Stomach smooth muscle (tissue), 2 donors: ENCODE results near the gene PGLYRP3.

Experiments
- H3K27ac ChIP-seq: one replicate; pipeline ENCODE4 v1.7.0; 2013; ENCODE audit warnings: mild to moderate bottlenecking, low read length, inconsistent platforms
- H3K27me3 ChIP-seq, 2 donors: one replicate each; pipeline ENCODE4 v1.7.0; 2013; ENCODE audit warnings: low read length in 2 of 2; ENCODE audit not compliant: insufficient read depth in 2 of 2, control insufficient read depth in 1 of 2
- H3K36me3 ChIP-seq, 2 donors: one replicate each; pipeline ENCODE4 v1.7.0; 2013; ENCODE audit warnings: low read length in 2 of 2; ENCODE audit not compliant: control insufficient read depth in 2 of 2, insufficient read depth in 2 of 2
- H3K4me1 ChIP-seq: one replicate; pipeline ENCODE4 v1.7.0; 2013; ENCODE audit warnings: low read length; ENCODE audit not compliant: control insufficient read depth, insufficient read depth
- H3K4me3 ChIP-seq, 2 donors: one replicate each; pipeline ENCODE4 v1.7.0; 2013; ENCODE audit warnings: low read length in 2 of 2
- H3K9ac ChIP-seq, 2 donors: one replicate each; pipeline ENCODE4 v1.7.0; 2013; ENCODE audit warnings: low read length in 2 of 2, mild to moderate bottlenecking in 1 of 2
- H3K9me3 ChIP-seq, 2 donors: one replicate each; pipeline ENCODE4 v1.7.0; 2013; ENCODE audit warnings: low read length in 2 of 2; ENCODE audit not compliant: control insufficient read depth in 2 of 2
- donor health status: healthy.
- donor health status: Pancreatic carcinoma.

PGLYRP3 gene

DNA sequence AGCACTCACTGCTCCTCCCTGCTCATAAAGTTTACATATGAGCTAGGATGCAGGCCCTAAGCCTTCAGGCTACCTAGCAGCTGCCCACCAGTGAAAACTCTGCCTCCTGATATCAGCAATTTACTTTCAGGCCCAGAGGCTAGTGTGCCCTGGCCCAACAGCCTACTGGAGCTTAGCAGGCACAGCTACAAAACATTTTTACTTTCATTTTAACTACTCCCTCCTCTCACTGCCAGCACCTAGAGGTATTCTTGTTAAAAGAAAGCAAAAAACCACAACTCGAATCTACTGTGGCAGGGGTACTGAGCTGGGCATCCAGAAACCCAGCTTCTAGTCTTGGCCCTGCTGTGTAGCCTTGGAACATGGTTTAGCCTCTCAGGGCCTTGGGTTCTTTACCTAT is 59.1 kb downstream of the PGLYRP3 start:
- Histone ChIP-seq H3K4me3 (no peak overlapping the region), H3K27me3 (peaks cover 0 to 6% of the 10 kb centered on the region in 2 donors), H3K9ac (no peak overlapping the region), H3K9me3 (no peaks in the 10 kb centered on the region), H3K4me1 (no peaks in the 10 kb centered on the region), H3K36me3 (no peaks in the 10 kb centered on the region), H3K27ac (no peak overlapping the region)

DNA sequence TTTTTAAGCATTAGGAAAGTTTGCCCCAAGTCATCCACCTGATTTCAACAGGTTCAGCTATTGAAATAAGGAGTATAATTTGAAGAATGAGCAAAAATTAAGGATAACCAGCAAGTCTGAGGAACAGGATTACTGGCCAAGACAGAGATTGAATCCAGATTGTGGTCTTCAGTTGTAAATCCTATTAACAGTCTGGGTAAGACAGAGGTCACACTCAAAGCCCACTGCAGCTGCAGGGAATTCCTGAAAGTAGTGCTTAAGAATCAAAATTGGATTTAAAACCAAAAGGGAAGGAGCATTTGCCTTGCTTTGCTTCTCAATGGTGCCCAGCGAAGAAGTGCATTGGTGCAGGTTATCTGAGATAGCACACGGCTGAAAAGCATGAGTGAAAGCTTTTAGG is 59.7 kb downstream of the PGLYRP3 start:
- no peaks in the 10 kb centered on the region for H3K9me3 ChIP-seq
- no peak overlapping the region for H3K4me3 ChIP-seq
- H3K27ac ChIP-seq, result no peak overlapping the region
- H3K4me1 ChIP-seq, result peaks cover 2% of the 10 kb centered on the region
- peaks cover 0 to 6% of the 10 kb centered on the region in 2 donors for H3K27me3 ChIP-seq
- no peak overlapping the region for H3K9ac ChIP-seq
- no peaks in the 10 kb centered on the region for H3K36me3 ChIP-seq

DNA sequence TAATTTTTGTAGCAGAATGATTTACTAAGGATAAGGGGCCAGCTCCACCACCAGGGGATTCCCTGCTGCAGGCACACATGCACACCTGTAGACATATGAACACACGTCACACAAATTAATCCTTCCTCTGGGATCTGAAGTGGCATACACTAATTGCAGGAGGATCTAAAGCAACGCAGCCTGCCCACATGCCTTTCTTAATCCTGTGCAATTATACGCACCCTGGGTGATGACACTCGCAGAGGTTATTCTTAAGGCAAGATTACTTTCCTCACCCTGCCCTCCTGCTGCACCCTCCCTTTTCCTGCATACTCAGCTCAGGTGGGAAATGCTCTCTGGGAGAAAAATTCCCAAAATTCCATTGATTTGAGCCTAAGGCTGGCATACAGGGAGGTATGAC is 60.8 kb downstream of the PGLYRP3 start:
- Histone ChIP-seq H3K9me3 (no peaks in the 10 kb centered on the region), H3K4me3 (no peak overlapping the region), H3K36me3 (no peaks in the 10 kb centered on the region), H3K27ac (no peak overlapping the region), H3K27me3 (peaks cover 6 to 11% of the 10 kb centered on the region in 2 donors), H3K4me1 (peaks cover 2% of the 10 kb centered on the region), H3K9ac (no peak overlapping the region)

DNA sequence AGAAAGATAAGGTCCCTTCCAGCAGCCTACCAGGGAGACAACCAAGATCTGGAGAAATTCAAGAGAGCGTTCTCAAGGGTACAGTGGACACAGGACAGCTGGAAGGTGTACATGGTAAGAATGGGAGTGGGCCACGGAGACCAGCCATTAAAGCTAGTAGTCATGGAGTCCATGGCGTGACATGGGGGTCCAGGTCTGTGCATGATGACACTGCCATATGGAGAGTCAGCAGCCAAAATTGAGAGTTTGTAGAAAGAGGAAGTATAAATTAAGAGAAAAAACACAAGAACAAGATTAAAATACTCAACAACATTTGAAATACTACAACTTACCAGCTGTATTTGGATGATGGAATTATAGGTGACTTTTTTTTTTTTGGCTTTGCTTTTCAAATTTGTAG is 61.2 kb downstream of the PGLYRP3 start:
- Histone ChIP-seq H3K9ac (no peak overlapping the region), H3K4me3 (no peak overlapping the region), H3K36me3 (no peaks in the 10 kb centered on the region), H3K9me3 (no peaks in the 10 kb centered on the region), H3K27ac (no peak overlapping the region), H3K27me3 (peaks cover 8 to 12% of the 10 kb centered on the region in 2 donors), H3K4me1 (peaks cover 2% of the 10 kb centered on the region)

DNA sequence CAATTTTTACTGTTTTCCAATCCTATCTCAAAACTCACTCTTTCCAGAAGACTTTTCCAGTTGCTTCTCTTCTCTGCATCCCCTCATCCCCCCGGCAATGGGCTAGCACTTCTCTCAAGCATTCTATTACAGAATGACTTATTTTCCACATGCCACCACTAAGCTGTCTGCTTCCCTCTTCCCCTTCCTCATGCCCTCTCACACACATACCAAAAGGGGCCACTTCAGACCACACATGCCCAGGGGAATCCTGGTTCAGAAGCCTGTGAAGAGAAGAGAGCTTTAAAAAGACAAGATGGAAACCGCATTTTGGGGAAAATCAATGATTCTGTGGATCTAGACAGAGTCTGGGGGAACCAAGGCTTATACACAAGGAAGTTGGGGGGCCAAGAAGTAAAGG is 61.7 kb downstream of the PGLYRP3 start:
- Histone ChIP-seq H3K27ac (no peak overlapping the region), H3K27me3 (peaks cover 8 to 12% of the 10 kb centered on the region in 2 donors), H3K9me3 (no peaks in the 10 kb centered on the region), H3K9ac (no peak overlapping the region), H3K4me1 (peaks cover 2% of the 10 kb centered on the region), H3K4me3 (no peak overlapping the region), H3K36me3 (no peaks in the 10 kb centered on the region)

DNA sequence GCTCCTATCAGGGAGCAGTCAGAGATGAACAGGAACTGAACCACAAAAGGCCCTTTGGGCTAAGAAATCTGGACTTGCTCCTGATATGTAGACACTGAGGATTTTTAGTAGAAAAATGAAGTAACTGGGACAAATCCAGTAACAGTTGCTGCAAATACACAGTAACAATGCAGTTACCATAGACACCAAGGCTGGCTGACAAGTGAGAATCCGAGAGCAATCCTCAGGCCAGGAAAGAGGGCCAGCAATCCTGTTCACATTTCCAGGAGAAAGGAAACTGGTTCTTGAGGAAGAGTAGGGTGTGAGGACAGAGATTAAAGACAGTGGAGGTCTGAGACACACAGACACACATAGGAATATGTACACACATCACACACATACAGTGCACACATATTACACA is 62.6 kb downstream of the PGLYRP3 start:
- no peaks in the 10 kb centered on the region for H3K9me3 ChIP-seq
- no peaks in the 10 kb centered on the region for H3K36me3 ChIP-seq
- no peak overlapping the region for H3K27ac ChIP-seq
- H3K9ac ChIP-seq, result no peak overlapping the region
- peaks cover 8 to 12% of the 10 kb centered on the region in 2 donors for H3K27me3 ChIP-seq
- H3K4me3 ChIP-seq, result no peak overlapping the region
- peaks cover 2% of the 10 kb centered on the region for H3K4me1 ChIP-seq

DNA sequence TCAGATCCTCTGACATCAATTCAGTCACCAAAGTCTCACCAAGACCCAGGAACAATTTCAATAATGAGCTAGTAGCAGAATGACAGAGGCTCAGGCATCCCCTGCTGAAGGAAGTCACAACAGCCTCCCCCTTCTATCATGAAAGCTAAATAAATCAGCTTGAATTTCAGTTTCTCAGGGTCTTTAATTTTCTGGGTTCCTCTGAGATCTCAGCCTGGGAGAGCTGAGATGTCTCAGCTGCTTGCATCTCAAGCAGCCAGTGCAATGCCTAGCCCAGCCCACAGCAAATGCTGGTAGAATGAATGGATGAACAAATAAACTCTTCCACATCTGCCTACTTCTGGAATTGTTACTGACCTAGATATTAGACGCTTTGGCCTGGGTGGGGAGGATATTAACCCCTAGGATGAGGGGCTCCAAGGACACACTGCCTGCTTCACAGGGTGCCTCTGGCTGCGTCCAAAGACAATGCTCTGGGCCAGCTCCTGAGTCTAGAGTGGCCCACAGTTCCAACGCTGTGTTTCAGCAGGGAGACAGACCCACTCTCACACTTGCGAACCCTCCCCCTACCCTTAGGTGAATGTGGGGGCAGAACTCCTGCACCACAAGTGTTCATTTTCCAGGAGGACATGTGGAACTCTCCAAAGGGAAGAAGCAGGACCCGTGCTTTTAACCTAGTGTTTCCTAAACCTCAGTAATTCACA is 64.4 kb downstream of the PGLYRP3 start:
- Histone ChIP-seq H3K27ac (no peak overlapping the region), H3K9me3 (no peaks in the 10 kb centered on the region), H3K27me3 (peaks cover 8 to 13% of the 10 kb centered on the region in 2 donors), H3K4me1 (peaks cover 2% of the 10 kb centered on the region), H3K4me3 (no peak overlapping the region), H3K36me3 (no peaks in the 10 kb centered on the region), H3K9ac (no peak overlapping the region)
